ENCODE results near the gene RIMKLB. TPM values are rescaled to one million over a fixed set of nuclear protein-coding genes. Genes with fewer than 3 reads are reported as not detected.
"Not testable (repeated sequence)": the region's sequence is repeated elsewhere in the genome, so short reads cannot be mapped to it uniquely, and the experiment has no call there.

Gene RIMKLB
- total and polyA plus RNA-seq, 10 donors, result 21.0 to 62.1 (median 37.7) TPM

- H3K4me1 ChIP-seq; H3K9me3 ChIP-seq; DNase-seq; intact Hi-C loops (cut with DNase I; ENCODE audit: low total_unique reads); H3K27ac ChIP-seq; H3K36me3 ChIP-seq; H3K4me3 ChIP-seq; H3K27me3 ChIP-seq (replicated peaks in 1 of 7): not testable (repeated sequence)
- 94 to 97% (median 95%) methylated on average over 14 to 21 of the region's 21 CpGs; no CpG with 5 or more reads in 1 of the 5 donors for WGBS, 5 donors
Observed at GRCh38 chr12:8794611-8795010, 96.8 kb downstream of the RIMKLB start.

- Histone ChIP-seq H3K9me3 (peaks cover 0 to 15% (median 0%) of the 10 kb centered on the region in 8 donors), H3K4me1 (no peaks in the 10 kb centered on the region), H3K27me3 (replicated peaks in 1 of 7) (no peaks in the 10 kb centered on the region), H3K36me3 (peaks cover 0 to 5% (median 0%) of the 10 kb centered on the region in 6 donors), H3K4me3 (no peak overlapping the region), H3K27ac (no peak overlapping the region)
- WGBS, 5 donors, result 69 to 81% (median 72%) methylated on average over 5 of the region's 5 CpGs
- TF ChIP-seq POLR2A (IDR thresholded peaks at IDR 0.05) (no peak), CTCF (IDR thresholded peaks at IDR 0.05 in 8 of 11, conservative IDR thresholded peaks at IDR 0.05 in 3 of 11) (no peak), POLR2AphosphoS5 (IDR thresholded peaks at IDR 0.05) (no peak)
- no peak for DNase-seq
- intact Hi-C loops (cut with DNase I; ENCODE audit: low total_unique reads), result no loop called here
Observed at GRCh38 chr12:8796831-8797626, 99.2 kb downstream of the RIMKLB start.

- DNase-seq; H3K27ac ChIP-seq; H3K4me3 ChIP-seq; H3K4me1 ChIP-seq; H3K27me3 ChIP-seq (replicated peaks in 1 of 7); H3K36me3 ChIP-seq; intact Hi-C loops (cut with DNase I; ENCODE audit: low total_unique reads); H3K9me3 ChIP-seq: not testable (repeated sequence)
- 91 to 97% (median 96%) methylated on average over 3 of the region's 3 CpGs for WGBS, 5 donors
Observed at GRCh38 chr12:8801213-8801612, 103.4 kb downstream of the RIMKLB start.

GRCh38 chr12:8804833-8805232 is 107.0 kb downstream of the RIMKLB start:
- H3K4me1 ChIP-seq; intact Hi-C loops (cut with DNase I; ENCODE audit: low total_unique reads); H3K4me3 ChIP-seq; H3K9me3 ChIP-seq; H3K36me3 ChIP-seq; H3K27me3 ChIP-seq (replicated peaks in 1 of 7); H3K27ac ChIP-seq; DNase-seq: not testable (repeated sequence)
- WGBS, 5 donors, result 80 to 91% (median 84%) methylated on average over 3 of the region's 3 CpGs

- H3K4me3 ChIP-seq; H3K4me1 ChIP-seq; DNase-seq; H3K27ac ChIP-seq; H3K36me3 ChIP-seq; intact Hi-C loops (cut with DNase I; ENCODE audit: low total_unique reads); H3K27me3 ChIP-seq (replicated peaks in 1 of 7); H3K9me3 ChIP-seq: not testable (repeated sequence)
- WGBS, 5 donors, result 83 to 90% (median 88%) methylated on average over 11 of the region's 11 CpGs
Observed at GRCh38 chr12:8805487-8805886, 107.7 kb downstream of the RIMKLB start.

GRCh38 chr12:8807084-8807483 is 109.3 kb downstream of the RIMKLB start:
- H3K9me3 ChIP-seq; H3K27ac ChIP-seq; DNase-seq; H3K4me3 ChIP-seq; H3K36me3 ChIP-seq; H3K27me3 ChIP-seq (replicated peaks in 1 of 7); intact Hi-C loops (cut with DNase I; ENCODE audit: low total_unique reads); H3K4me1 ChIP-seq: not testable (repeated sequence)
- WGBS, 5 donors, result 83 to 99% (median 92%) methylated on average over 11 of the region's 11 CpGs

- intact Hi-C loops (cut with DNase I; ENCODE audit: low total_unique reads); H3K27ac ChIP-seq: not testable (repeated sequence)
- WGBS, 5 donors, result 84 to 88% (median 86%) methylated on average over 7 of the region's 7 CpGs
Observed at GRCh38 chr12:8810112-8810511, 112.3 kb downstream of the RIMKLB start.

More at GRCh38 chr12:8810112-8810511, 112.3 kb downstream of the RIMKLB start:
- not testable (repeated sequence) for H3K36me3 ChIP-seq; H3K4me3 ChIP-seq; DNase-seq; H3K4me1 ChIP-seq; H3K9me3 ChIP-seq; H3K27me3 ChIP-seq (replicated peaks in 1 of 7)
